ENCODE data around the gene TM2D1.

DNA sequence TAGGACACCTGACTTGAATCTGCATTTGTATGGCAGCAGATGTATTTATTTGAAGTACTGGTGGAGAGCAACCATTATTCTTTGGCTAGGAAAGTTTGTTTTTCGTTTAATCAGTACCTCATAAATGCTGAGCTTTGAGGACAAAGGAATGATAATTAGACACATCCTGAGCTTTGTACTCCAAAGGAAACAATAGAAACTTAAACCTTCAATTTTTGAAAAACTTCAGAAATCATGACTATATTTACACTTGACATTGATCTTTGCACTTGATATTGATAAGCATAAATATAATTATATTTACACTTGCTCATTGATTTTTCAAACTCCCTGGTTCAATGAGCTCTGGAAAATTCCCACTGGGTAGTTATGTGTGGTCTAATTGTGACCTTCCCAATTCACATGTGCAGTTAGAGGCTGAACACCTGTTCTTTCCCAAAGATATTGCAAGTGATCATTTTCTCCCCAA, 28.0 kb upstream of the TM2D1 start:
- TF ChIP-seq SP1 (IDR thresholded peaks at IDR 0.05) (no peak), FOXA1 (IDR thresholded peaks at IDR 0.05) (no peak), JUND (IDR thresholded peaks at IDR 0.05) (no peak), YY1 (IDR thresholded peaks at IDR 0.05) (peak; percentile 21), RAD21 (IDR thresholded peaks at IDR 0.05) (no peak), RXRA (IDR thresholded peaks at IDR 0.05) (no peak), GABPA (IDR thresholded peaks at IDR 0.05 in 1 of 2, conservative IDR thresholded peaks at IDR 0.05 in 1 of 2) (no peak)
- TF ChIP-seq, protein P1, sequence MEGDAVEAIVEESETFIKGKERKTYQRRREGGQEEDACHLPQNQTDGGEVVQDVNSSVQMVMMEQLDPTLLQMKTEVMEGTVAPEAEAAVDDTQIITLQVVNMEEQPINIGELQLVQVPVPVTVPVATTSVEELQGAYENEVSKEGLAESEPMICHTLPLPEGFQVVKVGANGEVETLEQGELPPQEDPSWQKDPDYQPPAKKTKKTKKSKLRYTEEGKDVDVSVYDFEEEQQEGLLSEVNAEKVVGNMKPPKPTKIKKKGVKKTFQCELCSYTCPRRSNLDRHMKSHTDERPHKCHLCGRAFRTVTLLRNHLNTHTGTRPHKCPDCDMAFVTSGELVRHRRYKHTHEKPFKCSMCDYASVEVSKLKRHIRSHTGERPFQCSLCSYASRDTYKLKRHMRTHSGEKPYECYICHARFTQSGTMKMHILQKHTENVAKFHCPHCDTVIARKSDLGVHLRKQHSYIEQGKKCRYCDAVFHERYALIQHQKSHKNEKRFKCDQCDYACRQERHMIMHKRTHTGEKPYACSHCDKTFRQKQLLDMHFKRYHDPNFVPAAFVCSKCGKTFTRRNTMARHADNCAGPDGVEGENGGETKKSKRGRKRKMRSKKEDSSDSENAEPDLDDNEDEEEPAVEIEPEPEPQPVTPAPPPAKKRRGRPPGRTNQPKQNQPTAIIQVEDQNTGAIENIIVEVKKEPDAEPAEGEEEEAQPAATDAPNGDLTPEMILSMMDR (IDR thresholded peaks at IDR 0.05; ENCODE audit: low read depth, low read length, missing input control) = no peak
- TF ChIP-seq, protein P2, sequence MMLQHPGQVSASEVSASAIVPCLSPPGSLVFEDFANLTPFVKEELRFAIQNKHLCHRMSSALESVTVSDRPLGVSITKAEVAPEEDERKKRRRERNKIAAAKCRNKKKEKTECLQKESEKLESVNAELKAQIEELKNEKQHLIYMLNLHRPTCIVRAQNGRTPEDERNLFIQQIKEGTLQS (IDR thresholded peaks at IDR 0.05) = no peak
- TF ChIP-seq, protein P3, sequence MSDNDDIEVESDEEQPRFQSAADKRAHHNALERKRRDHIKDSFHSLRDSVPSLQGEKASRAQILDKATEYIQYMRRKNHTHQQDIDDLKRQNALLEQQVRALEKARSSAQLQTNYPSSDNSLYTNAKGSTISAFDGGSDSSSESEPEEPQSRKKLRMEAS (IDR thresholded peaks at IDR 0.05) = no peak

All from liver (tissue), 3 donors.